ENCODE measurements around the gene MANBA.

The MANBA gene

GRCh38 chr4:102616636-102617035 lies 144.1 kb downstream of the MANBA start:
- TF ChIP-seq POLR2A (IDR thresholded peaks at IDR 0.05; ENCODE audit: low read depth, low read length), result no peak
- no peak for FAIRE-seq
- no peak for DNase-seq (ENCODE audit: insufficient read length, low spot score)

GRCh38 chr4:102614801-102615200 lies 146.0 kb downstream of the MANBA start:
- FAIRE-seq, result no peak
- TF ChIP-seq POLR2A (IDR thresholded peaks at IDR 0.05; ENCODE audit: low read depth, low read length), result no peak
- no peak for DNase-seq (ENCODE audit: insufficient read length, low spot score)

GRCh38 chr4:102612824-102613366 lies 147.9 kb downstream of the MANBA start:
- FAIRE-seq, result no peak
- TF ChIP-seq POLR2A (IDR thresholded peaks at IDR 0.05; ENCODE audit: low read depth, low read length), result no peak
- DNase-seq (ENCODE audit: insufficient read length, low spot score), result no peak

DNA sequence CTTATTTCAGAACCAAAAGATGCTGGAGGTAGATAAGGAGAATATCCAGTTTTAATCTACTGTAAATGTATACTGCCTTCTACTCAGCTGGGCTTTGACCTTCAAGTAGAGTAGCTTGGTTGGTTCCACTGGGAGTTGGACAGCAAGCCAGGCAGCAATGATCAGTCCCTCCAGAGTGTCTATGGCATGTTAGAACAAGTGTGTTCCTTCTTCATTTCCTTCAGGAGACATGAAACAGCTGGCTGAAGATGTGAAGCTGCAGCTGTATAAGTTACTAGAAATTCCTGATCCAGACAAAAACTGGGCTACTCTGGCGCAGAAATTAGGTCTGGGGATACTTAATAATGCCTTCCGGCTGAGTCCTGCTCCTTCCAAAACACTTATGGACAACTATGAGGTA lies 148.6 kb downstream of the MANBA start:
- DNase-seq (ENCODE audit: insufficient read length, low spot score) (no peak), FAIRE-seq (no peak)

GRCh38 chr4:102610476-102610875 lies 150.3 kb downstream of the MANBA start:
- FAIRE-seq (no peak), DNase-seq (ENCODE audit: insufficient read length, low spot score) (no peak)
- TF ChIP-seq POLR2A (IDR thresholded peaks at IDR 0.05; ENCODE audit: low read depth, low read length), result no peak

More for the DNA sequence above, 148.6 kb downstream of the MANBA start:
- TF ChIP-seq POLR2A (IDR thresholded peaks at IDR 0.05; ENCODE audit: low read depth, low read length), result no peak

DNA sequence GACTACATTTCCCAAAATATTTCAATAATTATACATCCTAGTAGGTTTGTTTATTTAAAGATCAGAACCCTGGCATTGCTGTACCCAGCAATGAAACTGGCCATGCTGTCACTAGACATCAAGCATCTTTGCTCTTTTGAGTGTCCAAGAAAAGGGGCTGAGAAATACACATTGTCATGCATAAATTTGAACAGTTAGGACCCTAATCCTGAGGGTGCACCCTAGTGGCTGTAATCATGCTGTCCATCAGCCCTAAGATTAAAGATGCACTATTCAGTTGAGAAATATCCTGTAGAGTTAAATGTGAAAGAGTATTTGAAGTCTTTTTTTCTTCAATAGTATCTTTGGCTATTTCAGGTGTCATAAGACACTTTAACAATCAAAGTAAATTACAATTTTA lies 150.8 kb downstream of the MANBA start:
- no peak for DNase-seq (ENCODE audit: insufficient read length, low spot score)

GRCh38 chr4:102608190-102608589 lies 152.6 kb downstream of the MANBA start:
- FAIRE-seq (no peak), DNase-seq (ENCODE audit: insufficient read length, low spot score) (peak; percentile 16)
- no peak for TF ChIP-seq POLR2A (IDR thresholded peaks at IDR 0.05; ENCODE audit: low read depth, low read length)

More for the DNA sequence above, 150.8 kb downstream of the MANBA start:
- no peak for FAIRE-seq
- TF ChIP-seq POLR2A (IDR thresholded peaks at IDR 0.05; ENCODE audit: low read depth, low read length), result no peak

DNA sequence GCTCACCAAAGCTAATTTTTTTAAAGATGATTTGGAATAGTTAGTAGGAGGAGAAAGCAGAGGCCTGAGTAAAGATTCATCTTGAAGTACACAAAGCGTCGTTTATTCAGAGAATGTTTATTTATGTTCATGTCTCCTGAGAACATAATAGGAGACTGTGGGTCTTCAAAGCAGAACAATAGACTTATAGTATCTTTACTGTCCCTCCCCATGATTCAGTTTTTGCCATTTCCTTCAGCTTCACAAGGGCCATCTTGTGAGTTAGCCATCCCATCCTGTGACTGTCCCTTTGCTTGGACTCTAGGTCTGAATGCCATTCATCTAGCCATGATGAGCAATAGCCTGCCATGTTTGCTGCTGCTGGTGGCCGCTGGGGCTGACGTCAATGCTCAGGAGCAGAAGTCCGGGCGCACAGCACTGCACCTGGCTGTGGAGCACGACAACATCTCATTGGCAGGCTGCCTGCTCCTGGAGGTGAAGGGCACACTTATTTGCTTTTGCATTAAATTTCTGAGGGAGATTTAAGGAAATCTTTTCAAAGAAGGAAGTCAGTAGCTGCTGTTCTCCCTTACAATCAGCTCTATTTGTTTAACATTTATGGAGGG lies 153.8 kb downstream of the MANBA start:
- no peak for TF ChIP-seq POLR2A (IDR thresholded peaks at IDR 0.05; ENCODE audit: low read depth, low read length)
- no peak for DNase-seq (ENCODE audit: insufficient read length, low spot score)
- FAIRE-seq, result no peak

DNA sequence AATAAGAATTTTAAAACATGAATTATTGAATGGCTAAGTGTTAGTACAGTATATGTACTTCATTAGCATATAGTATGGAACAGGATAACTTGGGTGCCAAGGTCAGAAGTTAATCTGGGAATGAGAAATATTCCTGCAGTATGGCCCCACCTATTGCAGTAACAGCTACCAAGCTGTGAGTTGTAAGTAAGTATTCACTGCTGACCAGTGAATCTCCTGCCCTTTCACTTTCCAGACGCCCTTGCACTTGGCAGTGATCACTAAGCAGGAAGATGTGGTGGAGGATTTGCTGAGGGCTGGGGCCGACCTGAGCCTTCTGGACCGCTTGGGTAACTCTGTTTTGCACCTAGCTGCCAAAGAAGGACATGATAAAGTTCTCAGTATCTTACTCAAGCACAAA lies 154.5 kb downstream of the MANBA start:
- DNase-seq (ENCODE audit: insufficient read length, low spot score) (no peak), FAIRE-seq (no peak)
- TF ChIP-seq POLR2A (IDR thresholded peaks at IDR 0.05; ENCODE audit: low read depth, low read length), result no peak

DNA sequence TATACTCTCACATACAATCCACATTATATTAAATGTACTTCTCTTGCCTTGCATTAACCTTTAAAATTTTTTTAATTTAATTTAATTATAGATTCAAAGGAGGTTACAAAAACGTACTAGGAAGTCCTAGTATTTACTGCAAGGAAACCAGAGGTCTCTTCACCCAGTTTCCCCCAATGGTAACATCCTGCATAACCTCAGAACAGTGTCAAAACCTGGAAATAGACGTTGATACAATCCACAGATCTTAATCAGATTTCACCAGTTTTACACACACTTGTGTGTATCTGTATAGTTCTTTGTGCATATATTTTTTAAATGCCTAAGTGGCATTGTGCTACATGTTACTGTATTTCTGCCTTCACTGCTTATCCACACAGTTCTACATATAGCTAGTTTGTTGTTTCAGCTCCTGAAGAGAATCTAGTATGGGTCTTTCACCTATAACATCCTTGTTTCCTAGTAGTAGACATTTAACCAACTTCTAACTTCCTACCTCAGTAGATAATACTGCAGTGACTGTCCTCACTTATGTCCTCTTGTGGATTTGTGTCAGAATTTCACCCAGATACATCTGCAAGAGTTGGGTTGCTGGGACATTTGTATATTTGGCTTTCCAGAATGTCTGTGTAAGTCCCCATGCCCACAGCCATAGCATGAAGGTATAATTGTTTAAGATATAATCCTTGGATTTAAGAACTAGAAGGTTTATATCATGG lies 156.4 kb downstream of the MANBA start:
- TF ChIP-seq POLR2A (IDR thresholded peaks at IDR 0.05; ENCODE audit: low read depth, low read length), result no peak
- FAIRE-seq, result no peak
- no peak for DNase-seq (ENCODE audit: insufficient read length, low spot score)

DNA sequence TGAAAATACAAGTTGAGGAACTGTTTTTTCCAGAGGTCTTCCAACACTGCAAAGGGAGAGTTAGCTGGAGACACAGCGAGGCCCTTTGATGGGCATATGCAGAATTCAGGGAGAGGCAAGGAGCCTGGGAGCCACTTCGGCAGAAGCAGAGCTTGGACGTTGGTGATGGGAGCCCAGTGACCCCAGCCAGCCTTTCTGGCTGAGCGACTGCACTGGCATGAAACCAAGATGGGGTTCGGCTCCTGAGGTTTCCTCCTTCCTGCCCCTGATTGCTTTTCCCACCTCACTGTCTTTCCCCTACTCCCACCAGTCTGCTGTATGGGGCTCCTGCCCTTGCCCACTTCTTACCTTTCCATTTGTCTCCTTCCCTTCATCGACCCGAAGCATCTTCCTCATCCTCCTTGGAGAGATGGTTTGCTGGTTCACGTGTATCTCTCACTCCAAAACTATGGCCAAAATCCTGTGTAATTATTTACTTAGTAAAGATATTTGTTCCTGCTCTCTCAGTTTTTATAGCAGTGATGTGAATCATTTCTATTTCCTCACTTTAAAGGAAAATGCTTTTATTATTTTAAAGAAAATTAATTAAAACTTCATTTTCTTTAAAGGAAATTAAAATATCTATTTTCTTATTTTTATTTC lies 159.1 kb downstream of the MANBA start:
- TF ChIP-seq POLR2A (IDR thresholded peaks at IDR 0.05; ENCODE audit: low read depth, low read length), result no peak
- FAIRE-seq (no peak), DNase-seq (ENCODE audit: insufficient read length, low spot score) (no peak)

DNA sequence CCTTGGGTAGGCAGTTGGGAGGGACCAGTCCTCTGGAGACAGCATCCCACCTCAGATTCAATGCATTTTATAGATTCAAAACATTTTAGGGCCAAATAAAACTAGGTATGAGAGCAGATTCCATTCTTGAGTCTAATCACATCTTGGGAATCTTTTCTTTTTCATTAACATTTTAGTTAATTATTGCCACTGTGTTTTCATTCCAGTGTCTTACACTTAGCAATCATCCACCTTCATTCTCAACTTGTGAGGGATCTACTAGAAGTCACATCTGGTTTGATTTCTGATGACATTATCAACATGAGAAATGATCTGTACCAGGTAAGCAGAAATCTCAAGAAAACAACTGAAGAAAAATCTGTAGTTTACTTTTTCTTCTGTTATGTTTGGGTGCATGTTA lies 160.1 kb downstream of the MANBA start:
- FAIRE-seq, result no peak
- no peak for DNase-seq (ENCODE audit: insufficient read length, low spot score)
- TF ChIP-seq POLR2A (IDR thresholded peaks at IDR 0.05; ENCODE audit: low read depth, low read length), result no peak

DNA sequence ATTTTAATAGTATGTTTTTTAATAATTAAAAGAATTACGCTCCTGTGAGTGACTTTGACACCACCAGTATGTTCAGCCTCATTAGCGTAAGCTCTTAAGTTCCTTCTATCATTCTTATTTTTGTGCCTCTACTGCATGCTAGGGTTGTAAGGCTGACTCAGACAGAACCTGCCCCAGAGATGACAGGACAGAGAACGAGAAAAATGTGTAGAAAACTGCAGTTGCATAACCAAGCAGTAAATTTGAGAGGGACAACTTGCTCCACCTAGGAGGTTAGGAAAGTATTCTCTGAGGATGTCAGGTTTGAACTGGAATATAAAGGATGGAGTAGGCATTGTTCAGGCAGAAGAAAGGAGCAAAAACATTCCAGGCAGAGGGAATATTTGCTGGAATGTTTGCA lies 160.9 kb downstream of the MANBA start:
- FAIRE-seq (no peak), DNase-seq (ENCODE audit: insufficient read length, low spot score) (no peak)
- no peak for TF ChIP-seq POLR2A (IDR thresholded peaks at IDR 0.05; ENCODE audit: low read depth, low read length)

DNA sequence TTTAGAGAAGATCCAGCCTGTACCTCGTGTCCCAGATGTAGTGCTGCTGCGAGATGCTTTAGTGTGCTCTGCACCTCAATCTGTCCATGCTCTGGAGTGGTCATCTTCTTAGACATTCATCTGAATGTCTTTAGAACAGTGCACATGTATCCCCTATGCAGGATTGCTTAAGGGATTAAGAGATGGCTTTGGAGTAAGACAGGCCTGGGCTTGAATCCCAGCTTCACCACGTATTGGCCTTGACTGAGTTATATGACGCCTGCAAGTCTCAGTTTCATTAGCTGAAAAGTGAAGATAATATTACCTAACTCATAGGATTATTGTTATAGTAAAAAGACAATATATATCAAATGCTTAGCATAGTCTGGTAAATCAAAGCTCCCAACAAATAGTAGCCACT lies 161.3 kb downstream of the MANBA start:
- FAIRE-seq (no peak), DNase-seq (ENCODE audit: insufficient read length, low spot score) (no peak)
- no peak for TF ChIP-seq POLR2A (IDR thresholded peaks at IDR 0.05; ENCODE audit: low read depth, low read length)

Data from H54 (cell line).